Transverse colon (tissue), 3 donors: Measurements from ENCODE around the gene BCOR.
A peak's percentile ranks its signal among the peaks of the same experiment; 100 is the strongest.

Source experiments
- CTCF ChIP-seq, 5 experiments: fragments of 200-600 bp in 3 of 5; fragments of 450-650 bp in 2 of 5; sonication (generic) in 3 of 5; IDR thresholded peaks; 1 replicate in 2 of 5; 2 replicates in 3 of 5; pipeline ENCODE4 v1.5.1; 2016 to 2017; ENCODE audit warnings: antibody characterized with exemption in 5 of 5, inconsistent platforms in 3 of 5, mild to moderate bottlenecking in 2 of 5, moderate library complexity in 1 of 5
- EP300 ChIP-seq: sonication (generic); formaldehyde crosslinking; IDR thresholded peaks from one replicate; pipeline ENCODE4 v1.6.1; 2017; ENCODE audit warnings: antibody characterized with exemption, low read depth
- POLR2A ChIP-seq: fragments of 450-650 bp; IDR thresholded peaks from one replicate; pipeline ENCODE4 v1.6.1; 2016; ENCODE audit warnings: antibody characterized with exemption, mild to moderate bottlenecking, moderate library complexity

- TF ChIP-seq POLR2A, result no peak
- TF ChIP-seq CTCF (IDR thresholded peaks at IDR 0.05), result no peak
- peak; percentile 14 for TF ChIP-seq EP300
These were observed 6.8 kb upstream of the BCOR start for GRCh38 chrX:40104630-40104984.
